SU-DHL-6 (cell line): Measurements from ENCODE around the gene MYBPC3.

Experiments used
- H2AFZ ChIP-seq: fragments of 200-600 bp; sonication (generic); 2 replicates; pipeline ENCODE4 v1.6.1; 2014; ENCODE audit warnings: low read depth, mild to moderate bottlenecking, moderate library complexity, mixed read lengths, antibody characterized with exemption, low read length; ENCODE audit not compliant: severe bottlenecking
- H3F3A ChIP-seq: fragments of 200-600 bp; shearing (Covaris generic); 2 replicates; pipeline ENCODE4 v1.6.0; 2016; ENCODE audit warnings: antibody characterized with exemption, mild to moderate bottlenecking; ENCODE audit not compliant: insufficient read depth
- H3K27ac ChIP-seq: fragments of 200-600 bp; sonication (generic); 2 replicates; pipeline ENCODE4 v1.5.1; 2016; ENCODE audit warnings: low read depth, mild to moderate bottlenecking, low read length, moderate library complexity, mixed read lengths
- H3K27me3 ChIP-seq: fragments of 200-600 bp; sonication (generic), shearing (Covaris generic); 2 replicates; pipeline ENCODE4 v1.6.0; 2014; ENCODE audit warnings: mild to moderate bottlenecking, low read length
- H3K36me3 ChIP-seq: fragments of 200-600 bp; sonication (generic); 2 replicates; pipeline ENCODE4 v1.6.1; 2014; ENCODE audit warnings: mild to moderate bottlenecking, low read length, mixed read lengths
- H3K4me2 ChIP-seq: fragments of 300-600, 200-600 bp; shearing (Covaris generic), sonication (generic); 2 replicates; pipeline ENCODE4 v1.6.0; 2014; ENCODE audit warnings: low read length, low read depth, mild to moderate bottlenecking; ENCODE audit not compliant: poor library complexity, severe bottlenecking
- H3K4me3 ChIP-seq: fragments of 200-600 bp; sonication (generic); 2 replicates; pipeline ENCODE4 v1.5.1; 2014; ENCODE audit warnings: antibody characterized with exemption, low read length, mild to moderate bottlenecking, mixed read lengths; ENCODE audit not compliant: insufficient read depth, poor library complexity, severe bottlenecking
- H3K79me2 ChIP-seq: fragments of 200-600 bp; sonication (generic); 2 replicates; pipeline ENCODE4 v1.6.1; 2014; ENCODE audit warnings: mild to moderate bottlenecking, low read length, moderate library complexity; ENCODE audit not compliant: insufficient read depth
- H3K9ac ChIP-seq: fragments of 200-600 bp; sonication (generic); 2 replicates; pipeline ENCODE4 v1.7.0; 2014; ENCODE audit warnings: mild to moderate bottlenecking, low read length
- H3K9me2 ChIP-seq: fragments of 200-600 bp; sonication (generic); replicated peaks from 2 replicates; pipeline ENCODE4 v1.6.1; 2014; ENCODE audit warnings: low read length; ENCODE audit not compliant: insufficient read depth
- H3K9me3 ChIP-seq: fragments of 200-600 bp; sonication (generic); 2 replicates; pipeline ENCODE4 v1.6.1; 2014; ENCODE audit warnings: low read length, mixed read lengths; ENCODE audit not compliant: insufficient read depth
- H4K20me1 ChIP-seq: fragments of 200-600 bp; sonication (generic); 2 replicates; pipeline ENCODE4 v1.6.1; 2014; ENCODE audit warnings: low read depth, mild to moderate bottlenecking, antibody characterized with exemption, low read length, moderate library complexity, mixed read lengths
- EZH2phosphoT487 ChIP-seq: fragments of 200-600 bp; sonication (generic), shearing (Covaris generic); conservative IDR thresholded peaks from 2 replicates; pipeline ENCODE4 v1.6.1; 2018; ENCODE audit warnings: mild to moderate bottlenecking, antibody characterized with exemption, low read length, moderate library complexity, mixed read lengths
- TF ChIP-seq, protein P1 (sequence below): fragments of 200-600 bp; sonication (generic); IDR thresholded peaks from one replicate; pipeline ENCODE4 v1.5.1; 2017; ENCODE audit warnings: antibody characterized with exemption, mild to moderate bottlenecking, low read length, moderate library complexity; ENCODE audit not compliant: insufficient read depth, poor library complexity, severe bottlenecking

The MYBPC3 gene

DNA sequence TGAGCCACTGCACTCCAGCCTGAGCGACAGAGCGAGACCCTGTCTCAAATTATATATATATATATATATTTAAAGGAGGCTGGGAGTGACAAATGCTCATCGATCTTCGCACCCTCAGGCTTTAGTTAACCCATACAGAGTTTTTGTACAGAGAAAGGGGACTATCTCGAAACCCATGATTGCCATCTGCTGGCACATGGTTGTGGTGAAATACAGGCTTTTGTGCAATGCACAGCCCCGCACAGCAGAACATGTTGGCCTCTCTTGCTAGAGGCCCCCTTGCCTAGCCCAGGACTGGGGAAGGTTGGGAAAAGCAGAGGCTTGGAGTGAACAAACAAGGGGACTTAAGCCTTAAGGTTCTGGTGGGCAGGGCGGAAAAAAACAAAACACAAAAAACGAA, 3.6 kb downstream of the MYBPC3 start:
- no peaks in the 10 kb centered on the region for H3K9me2 ChIP-seq
- no peaks in the 10 kb centered on the region for H3K79me2 ChIP-seq
- H4K20me1 ChIP-seq, result no peaks in the 10 kb centered on the region
- H3K4me2 ChIP-seq, result no peak overlapping the region
- TF ChIP-seq EZH2phosphoT487, result no peak
- TF ChIP-seq, protein P1, sequence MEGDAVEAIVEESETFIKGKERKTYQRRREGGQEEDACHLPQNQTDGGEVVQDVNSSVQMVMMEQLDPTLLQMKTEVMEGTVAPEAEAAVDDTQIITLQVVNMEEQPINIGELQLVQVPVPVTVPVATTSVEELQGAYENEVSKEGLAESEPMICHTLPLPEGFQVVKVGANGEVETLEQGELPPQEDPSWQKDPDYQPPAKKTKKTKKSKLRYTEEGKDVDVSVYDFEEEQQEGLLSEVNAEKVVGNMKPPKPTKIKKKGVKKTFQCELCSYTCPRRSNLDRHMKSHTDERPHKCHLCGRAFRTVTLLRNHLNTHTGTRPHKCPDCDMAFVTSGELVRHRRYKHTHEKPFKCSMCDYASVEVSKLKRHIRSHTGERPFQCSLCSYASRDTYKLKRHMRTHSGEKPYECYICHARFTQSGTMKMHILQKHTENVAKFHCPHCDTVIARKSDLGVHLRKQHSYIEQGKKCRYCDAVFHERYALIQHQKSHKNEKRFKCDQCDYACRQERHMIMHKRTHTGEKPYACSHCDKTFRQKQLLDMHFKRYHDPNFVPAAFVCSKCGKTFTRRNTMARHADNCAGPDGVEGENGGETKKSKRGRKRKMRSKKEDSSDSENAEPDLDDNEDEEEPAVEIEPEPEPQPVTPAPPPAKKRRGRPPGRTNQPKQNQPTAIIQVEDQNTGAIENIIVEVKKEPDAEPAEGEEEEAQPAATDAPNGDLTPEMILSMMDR, result no peak
- no peaks in the 10 kb centered on the region for H3F3A ChIP-seq
- H3K9ac ChIP-seq, result no peak overlapping the region
- H3K27ac ChIP-seq, result no peak overlapping the region
- no peak overlapping the region for H2AFZ ChIP-seq
- no peak overlapping the region for H3K4me3 ChIP-seq
- no peaks in the 10 kb centered on the region for H3K36me3 ChIP-seq
- H3K9me3 ChIP-seq, result no peaks in the 10 kb centered on the region
- no peaks in the 10 kb centered on the region for H3K27me3 ChIP-seq

DNA sequence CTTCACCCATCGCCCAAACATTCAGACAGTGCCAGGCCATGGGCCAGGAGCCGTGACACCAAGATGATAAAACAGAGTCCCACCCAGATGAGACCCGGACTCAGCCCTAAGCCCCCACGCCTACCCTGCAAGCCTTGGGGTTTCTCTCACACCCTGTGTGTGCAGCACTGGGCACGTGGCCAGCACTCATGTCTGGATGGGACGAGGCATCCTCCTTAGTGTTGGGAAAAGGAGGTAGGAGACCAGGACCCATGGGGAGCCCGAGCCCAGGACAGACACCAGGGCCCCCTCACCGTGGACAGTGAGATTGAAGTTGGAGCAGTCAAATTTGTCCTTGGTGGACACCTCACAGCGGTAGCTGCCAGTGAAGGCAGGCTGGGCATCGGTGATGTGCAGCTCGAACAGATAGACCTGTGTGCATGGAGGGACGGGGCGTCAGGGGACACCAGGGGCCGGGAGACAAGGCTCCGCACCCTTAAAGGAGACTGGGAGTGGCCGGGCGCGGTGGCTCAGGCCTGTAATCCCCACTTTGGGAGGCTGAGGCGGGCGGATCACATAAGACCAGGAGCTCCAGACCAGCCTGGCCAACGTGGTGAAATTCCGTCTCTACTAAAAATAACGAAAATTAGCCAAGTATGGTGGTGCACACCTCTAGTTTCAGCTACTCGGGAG, 4.2 kb downstream of the MYBPC3 start:
- Histone ChIP-seq H3K4me2 (no peak overlapping the region), H3K27me3 (no peaks in the 10 kb centered on the region), H3F3A (no peaks in the 10 kb centered on the region), H4K20me1 (no peaks in the 10 kb centered on the region), H3K79me2 (no peaks in the 10 kb centered on the region), H2AFZ (no peak overlapping the region), H3K9me3 (no peaks in the 10 kb centered on the region), H3K36me3 (no peaks in the 10 kb centered on the region), H3K27ac (no peak overlapping the region), H3K9me2 (no peaks in the 10 kb centered on the region), H3K9ac (no peak overlapping the region), H3K4me3 (no peak overlapping the region)
- TF ChIP-seq, protein P1, result no peak
- no peak for TF ChIP-seq EZH2phosphoT487

DNA sequence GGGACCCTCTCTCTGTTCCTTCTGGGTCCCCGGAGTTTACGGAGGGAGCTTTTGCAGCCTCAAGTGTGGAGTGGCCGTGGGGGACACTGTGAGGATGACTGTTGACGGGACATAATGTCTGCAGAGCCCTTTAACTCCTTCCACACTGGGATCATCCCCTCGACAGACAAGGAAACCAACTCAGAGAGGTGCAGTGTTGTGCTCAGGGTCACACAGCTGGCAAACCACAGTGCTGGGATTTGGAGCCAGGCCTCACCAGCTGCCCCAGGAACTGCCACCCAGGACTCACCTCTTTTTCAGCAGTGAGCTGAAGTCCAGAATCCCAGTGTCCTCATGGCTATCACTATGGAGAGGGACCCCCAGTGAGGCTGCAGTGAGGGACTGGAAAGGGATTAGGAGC, 5.4 kb downstream of the MYBPC3 start:
- Histone ChIP-seq H3K36me3 (no peaks in the 10 kb centered on the region), H3K79me2 (no peaks in the 10 kb centered on the region), H3K4me3 (no peak overlapping the region), H3K27ac (no peak overlapping the region), H3K27me3 (no peaks in the 10 kb centered on the region), H3F3A (no peaks in the 10 kb centered on the region), H2AFZ (no peak overlapping the region), H3K9me3 (no peaks in the 10 kb centered on the region), H4K20me1 (no peaks in the 10 kb centered on the region), H3K9me2 (no peaks in the 10 kb centered on the region), H3K9ac (no peak overlapping the region), H3K4me2 (no peak overlapping the region)
- TF ChIP-seq, protein P1, result no peak
- no peak for TF ChIP-seq EZH2phosphoT487
